ENCODE measurements around the gene ACLY. TPM values are rescaled to one million over a fixed set of nuclear protein-coding genes. Genes with fewer than 3 reads are reported as not detected.

Gene ACLY
- total RNA-seq, 1 experiment from 2014 or later, result 279 TPM

DNA sequence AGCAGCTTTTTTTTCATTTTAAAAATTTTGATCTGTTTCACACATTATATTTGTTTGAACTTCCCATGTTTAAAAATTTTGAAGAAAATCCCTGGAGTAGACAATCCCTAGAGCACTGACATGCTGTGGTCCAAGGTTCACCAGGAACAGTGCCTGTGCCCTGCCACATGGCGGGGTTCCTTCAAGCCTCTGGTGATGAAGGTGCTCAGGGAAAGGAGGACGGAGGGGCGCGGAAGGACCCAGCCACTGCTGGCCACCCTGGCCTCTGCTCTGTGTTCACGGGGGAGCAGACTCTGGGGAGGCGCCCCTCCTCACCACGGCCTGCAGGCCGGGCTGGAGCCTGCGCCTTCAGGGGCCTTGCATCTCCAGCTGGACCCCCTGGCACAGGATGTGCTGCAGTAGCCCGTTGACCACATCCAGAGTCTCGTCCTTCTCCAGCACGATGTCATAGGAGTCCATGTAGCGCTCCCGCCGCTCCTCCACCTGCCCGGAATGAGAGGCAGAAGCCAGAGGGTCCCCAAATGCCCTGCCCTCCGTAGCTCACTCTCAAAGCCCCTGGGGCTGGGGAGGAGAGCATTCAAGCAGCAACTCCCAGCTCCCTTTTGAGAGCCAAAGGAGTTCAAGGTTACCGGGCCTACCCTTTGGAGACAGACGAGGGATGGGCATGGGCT, 93.4 kb downstream of the ACLY start:
- Histone ChIP-seq H3K79me1 (ENCODE audit: insufficient read depth, low read depth, low read length, poor library complexity, severe bottlenecking) (no peaks in the 10 kb centered on the region), H3K27me3 (ENCODE audit: insufficient read depth, low read length) (no peaks in the 10 kb centered on the region), H2BK120ac (ENCODE audit: low read depth, low read length, poor library complexity, severe bottlenecking) (no peak overlapping the region), H3K4ac (ENCODE audit: low read depth, low read length) (no peak overlapping the region), H3K18ac (ENCODE audit: insufficient read length, low read depth, low read length) (no peak overlapping the region), H2BK15ac (ENCODE audit: low read depth, low read length) (no peak overlapping the region), H4K8ac (replicated peaks; ENCODE audit: insufficient read length, low read depth, low read length) (no peak overlapping the region), H3K9me3 (ENCODE audit: control insufficient read depth, low read depth, low read length) (no peaks in the 10 kb centered on the region), H3T11ph (ENCODE audit: low read length) (no peak overlapping the region), H3K79me2 (ENCODE audit: insufficient read depth, low read length) (no peaks in the 10 kb centered on the region), H2BK5ac (ENCODE audit: insufficient read length, low read length) (no peak overlapping the region), H3K9ac (ENCODE audit: extremely low read depth, insufficient read length, low read length) (no peak overlapping the region), H4K20me1 (ENCODE audit: control insufficient read depth, insufficient read depth, insufficient read length) (no peaks in the 10 kb centered on the region), H3K27ac (ENCODE audit: insufficient read length, low read depth, low read length) (no peak overlapping the region), H2BK12ac (ENCODE audit: insufficient read length, low read depth, low read length) (no peak overlapping the region), H3K23ac (ENCODE audit: insufficient read length, low read depth, low read length) (no peak overlapping the region), H4K5ac (ENCODE audit: insufficient read length, low read depth, low read length) (no peak overlapping the region), H3K14ac (ENCODE audit: insufficient read depth, low read length) (no peak overlapping the region), H2BK20ac (ENCODE audit: low read depth, low read length, poor library complexity, severe bottlenecking) (no peak overlapping the region), H2AFZ (ENCODE audit: low read length) (no peak overlapping the region), H3K56ac (ENCODE audit: insufficient read length, low read depth, low read length) (no peak overlapping the region), H4K91ac (ENCODE audit: insufficient read length, low read depth, low read length) (no peak overlapping the region), H3K4me1 (ENCODE audit: insufficient read depth, low read length) (no peaks in the 10 kb centered on the region), H2AK5ac (ENCODE audit: insufficient read length, low read length) (no peak overlapping the region), H3K4me2 (ENCODE audit: insufficient read depth, insufficient read length, low read length) (no peak overlapping the region), H3K23me2 (ENCODE audit: insufficient read length, low read depth, low read length, poor library complexity, severe bottlenecking) (no peaks in the 10 kb centered on the region)
- Mint-ChIP-seq H3K4me3 (no peak overlapping the region), H3K36me3 (ENCODE audit: insufficient read depth in 1 of 3, low read depth in 3 of 3) (peaks cover 24 to 60% (median 57%) of the 10 kb centered on the region in 3 experiments; a peak in 6 of 7 replicates), H3K4me1 (peaks cover 2 to 5% of the 10 kb centered on the region in 2 experiments; a peak in 2 of 4 replicates), H3K27me3 (ENCODE audit: low read depth) (no peaks in the 10 kb centered on the region), H3K9me3 (no peaks in the 10 kb centered on the region), H3K27ac (no peak overlapping the region)
- no peak for DNase-seq
- WGBS (ENCODE audit: extremely low coverage, insufficient read length, low lambda C conversion rate), result no CpG with 5 or more reads among the region's 19 CpGs
- TF ChIP-seq, protein P1, sequence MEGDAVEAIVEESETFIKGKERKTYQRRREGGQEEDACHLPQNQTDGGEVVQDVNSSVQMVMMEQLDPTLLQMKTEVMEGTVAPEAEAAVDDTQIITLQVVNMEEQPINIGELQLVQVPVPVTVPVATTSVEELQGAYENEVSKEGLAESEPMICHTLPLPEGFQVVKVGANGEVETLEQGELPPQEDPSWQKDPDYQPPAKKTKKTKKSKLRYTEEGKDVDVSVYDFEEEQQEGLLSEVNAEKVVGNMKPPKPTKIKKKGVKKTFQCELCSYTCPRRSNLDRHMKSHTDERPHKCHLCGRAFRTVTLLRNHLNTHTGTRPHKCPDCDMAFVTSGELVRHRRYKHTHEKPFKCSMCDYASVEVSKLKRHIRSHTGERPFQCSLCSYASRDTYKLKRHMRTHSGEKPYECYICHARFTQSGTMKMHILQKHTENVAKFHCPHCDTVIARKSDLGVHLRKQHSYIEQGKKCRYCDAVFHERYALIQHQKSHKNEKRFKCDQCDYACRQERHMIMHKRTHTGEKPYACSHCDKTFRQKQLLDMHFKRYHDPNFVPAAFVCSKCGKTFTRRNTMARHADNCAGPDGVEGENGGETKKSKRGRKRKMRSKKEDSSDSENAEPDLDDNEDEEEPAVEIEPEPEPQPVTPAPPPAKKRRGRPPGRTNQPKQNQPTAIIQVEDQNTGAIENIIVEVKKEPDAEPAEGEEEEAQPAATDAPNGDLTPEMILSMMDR (conservative IDR thresholded peaks at IDR 0.05), result no peak

Measured in H9 (cell line).